ENCODE measurements around the gene CFAP92.

CFAP92 gene

DNA sequence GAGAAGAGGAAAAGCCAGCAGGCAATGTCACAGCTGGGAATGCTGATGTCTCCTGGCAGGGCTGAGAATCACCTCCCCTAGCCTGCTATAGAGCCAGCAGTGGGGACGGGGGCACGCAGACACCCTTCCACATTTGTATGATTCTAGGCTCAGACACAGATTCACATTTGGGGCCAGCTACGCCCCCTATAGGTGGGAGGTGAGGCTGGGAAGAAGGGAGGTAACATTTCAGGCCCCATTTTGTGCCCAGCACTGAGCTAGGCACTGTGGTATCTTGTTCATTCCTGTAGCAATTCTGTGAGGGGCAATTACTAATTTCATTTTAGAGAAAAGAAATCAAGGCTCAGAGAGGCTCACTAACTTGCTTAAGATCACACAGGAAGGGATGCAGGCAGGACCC is 130.3 kb downstream of the CFAP92 start:
- no peak for DNase-seq (ENCODE audit: low spot score)

DNA sequence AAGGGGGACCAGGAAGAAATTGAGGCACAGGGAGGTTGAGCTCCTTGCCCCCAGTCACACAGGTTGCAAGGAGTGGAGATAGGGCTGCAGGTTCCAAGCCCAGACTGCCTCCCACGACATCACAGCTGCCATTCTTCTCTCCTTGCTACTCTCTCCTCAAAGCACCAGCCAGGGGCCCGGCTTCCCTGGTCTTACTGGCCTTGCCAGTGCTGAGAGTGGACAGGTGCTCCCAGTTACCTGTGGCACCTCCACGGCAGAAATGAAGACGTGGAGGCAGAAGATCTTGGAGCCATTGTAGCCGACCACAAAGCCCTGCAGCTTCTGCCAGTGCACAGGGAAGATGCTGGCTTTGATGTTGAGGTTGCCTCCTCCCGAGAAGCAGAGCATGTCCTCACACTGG is 132.4 kb downstream of the CFAP92 start:
- no peak for DNase-seq (ENCODE audit: low spot score)
